GM23338 (cell line): Measurements from ENCODE around the gene ALOX15B. TPM values are rescaled to one million over a fixed set of nuclear protein-coding genes. Genes with fewer than 3 reads are reported as not detected.

ENCODE experiments used
- ATAC-seq: fragments of 200-7000 bp; cut with Tn5 transposase; 3 replicates; pipeline ENCODE4 v1.9.1; 2020
- DNase-seq: peaks from one replicate; pipeline ENCODE4 v3.0.0-alpha.2; 2015; ENCODE audit warnings: low spot score
- H2AFZ ChIP-seq: fragments of 200-600 bp; sonication (generic); 2 replicates; pipeline ENCODE4 v1.8.0; 2016; ENCODE audit warnings: antibody characterized with exemption, mild to moderate bottlenecking, moderate library complexity
- H3F3A ChIP-seq: fragments of 200-600 bp; sonication (generic); replicated peaks from 2 replicates; pipeline ENCODE4 v1.8.0; 2017; ENCODE audit warnings: antibody characterized with exemption, mixed run types, low read depth
- H3K27ac ChIP-seq: fragments of 200-600 bp; sonication (generic); 2 replicates; pipeline ENCODE4 v1.6.1; 2016; ENCODE audit warnings: low read depth
- H3K27me3 ChIP-seq: fragments of 200-600 bp; sonication (generic); 2 replicates; pipeline ENCODE4 v1.8.0; 2016; ENCODE audit warnings: mild to moderate bottlenecking, mixed run types, moderate library complexity; ENCODE audit not compliant: insufficient read depth
- H3K36me3 ChIP-seq: fragments of 200-600 bp; sonication (generic); 2 replicates; pipeline ENCODE4 v1.8.0; 2016; ENCODE audit warnings: mild to moderate bottlenecking; ENCODE audit not compliant: insufficient read depth
- H3K4me1 ChIP-seq: fragments of 200-600 bp; sonication (generic); 2 replicates; pipeline ENCODE4 v1.8.0; 2016; ENCODE audit warnings: mild to moderate bottlenecking, moderate library complexity; ENCODE audit not compliant: insufficient read depth
- H3K4me2 ChIP-seq: fragments of 200-600 bp; sonication (generic); 2 replicates; pipeline ENCODE4 v1.7.1; 2017; ENCODE audit warnings: mixed run types
- H3K4me3 ChIP-seq: fragments of 200-600 bp; sonication (generic); 2 replicates; pipeline ENCODE4 v1.6.1; 2016; ENCODE audit warnings: mixed run types
- H3K79me2 ChIP-seq: fragments of 200-600 bp; sonication (generic); replicated peaks from 2 replicates; pipeline ENCODE4 v1.8.0; 2017; ENCODE audit warnings: mild to moderate bottlenecking; ENCODE audit not compliant: insufficient read depth
- H3K9me2 ChIP-seq: fragments of 200-600 bp; sonication (generic); 2 replicates; pipeline ENCODE4 v1.8.0; 2017; ENCODE audit not compliant: insufficient read depth
- H4K20me1 ChIP-seq: fragments of 200-600 bp; sonication (generic); replicated peaks from 2 replicates; pipeline ENCODE4 v1.8.0; 2017; ENCODE audit warnings: mild to moderate bottlenecking; ENCODE audit not compliant: insufficient read depth
- H3K27ac Mint-ChIP-seq: 2 replicates; pipeline ENCODE4 v1.8.0; 2020; ENCODE audit warnings: inconsistent platforms, mild to moderate bottlenecking, moderate library complexity, mixed read lengths
- H3K27me3 Mint-ChIP-seq: 3 replicates; pipeline ENCODE4 v1.8.0; 2022; ENCODE audit warnings: low read depth, mild to moderate bottlenecking, moderate library complexity, mixed read lengths, inconsistent platforms; ENCODE audit not compliant: insufficient read depth, poor library complexity
- H3K36me3 Mint-ChIP-seq: 3 replicates; pipeline ENCODE4 v1.8.0; 2021; ENCODE audit warnings: low read depth, mild to moderate bottlenecking, inconsistent platforms, moderate library complexity, mixed read lengths
- H3K4me1 Mint-ChIP-seq: 3 replicates; pipeline ENCODE4 v1.8.0; 2020; ENCODE audit warnings: mild to moderate bottlenecking, inconsistent platforms, mixed read lengths
- H3K4me3 Mint-ChIP-seq: 3 replicates; pipeline ENCODE4 v1.8.0; 2021; ENCODE audit warnings: moderate library complexity, mild to moderate bottlenecking, inconsistent platforms, mixed read lengths
- H3K9me3 Mint-ChIP-seq: 3 replicates; pipeline ENCODE4 v1.8.0; 2020; ENCODE audit warnings: moderate library complexity, mild to moderate bottlenecking, inconsistent platforms, mixed read lengths
- CREB1 ChIP-seq: fragments of 250-450 bp; sonication (Bioruptor Pico); IDR thresholded peaks from 2 replicates; pipeline ENCODE4 v1.5.0; 2020; ENCODE audit warnings: low read depth, mild to moderate bottlenecking, moderate library complexity
- ETS1 ChIP-seq: IDR thresholded peaks from 2 replicates; pipeline ENCODE4 v1.6.1; 2016; ENCODE audit warnings: antibody characterized with exemption
- EZH2 ChIP-seq: fragments of 200-600 bp; sonication (generic); IDR thresholded peaks from one replicate; pipeline ENCODE4 v1.8.0; 2017; ENCODE audit warnings: antibody characterized with exemption, mild to moderate bottlenecking, low read depth; ENCODE audit not compliant: unreplicated experiment
- ZNF331 ChIP-seq: fragments of 250-450 bp; sonication (Bioruptor Pico); IDR thresholded peaks from 2 replicates; pipeline ENCODE4 v1.5.0; 2020; ENCODE audit warnings: low read depth, mild to moderate bottlenecking, moderate library complexity
- polyA plus RNA-seq: library from polyadenylated mRNA; unstranded; fragments of >200 nt; fragmentation: Nextera tagmentation; extraction: Ambion mirVana; gene quantifications from 2 replicates; pipeline ENCODE4 v1.2.1, GENCODE V29; 2016
- total RNA-seq: library from RNA; depleted of rRNA; stranded (reverse); fragments of >200 nt; shearing (Covaris generic); gene quantifications from 2 replicates; pipeline ENCODE4 v1.2.3, GENCODE V29; 2014

Gene ALOX15B
- total and polyA plus RNA-seq, 2 experiments from 2014 or later = 0.42 to 0.45 TPM

GRCh38 chr17:8002721-8003593 lies 35.9 kb upstream of the ALOX15B start:
- H3K9me3 Mint-ChIP-seq = peaks cover 3% of the 10 kb centered on the region; the same call in 1 of the 3 replicates
- no peak overlapping the region for H3K27ac Mint-ChIP-seq
- 0 out of 2 replicates have a peak, but pooled peaks cover 3% of the 10 kb centered on the region for H3F3A ChIP-seq
- H3K27me3 ChIP-seq = peaks cover 71% of the 10 kb centered on the region
- H3K4me2 ChIP-seq = peak overlapping the region; percentile 81
- no peaks in the 10 kb centered on the region for H3K36me3 ChIP-seq
- no peaks in the 10 kb centered on the region for H3K79me2 ChIP-seq
- peak overlapping the region; percentile 57 for H3K4me3 ChIP-seq
- H3K4me3 Mint-ChIP-seq = no peak overlapping the region; the same call in 1 of the 3 replicates
- no peaks in the 10 kb centered on the region; the same call in 2 of the 3 replicates for H3K36me3 Mint-ChIP-seq
- peaks cover 33% of the 10 kb centered on the region for H3K27me3 Mint-ChIP-seq
- no peaks in the 10 kb centered on the region for H3K9me2 ChIP-seq
- TF ChIP-seq EZH2 (peak; percentile 13), ETS1 (no peak), CREB1 (CRISPR knock-in tag) (no peak)
- ATAC-seq (peak; percentile 38), DNase-seq (peak; percentile 68)
- peaks cover 18% of the 10 kb centered on the region for H3K4me1 Mint-ChIP-seq
- H3K4me1 ChIP-seq = peaks cover 7% of the 10 kb centered on the region; the same call in 1 of the 2 replicates
- peak overlapping the region; percentile 96 for H2AFZ ChIP-seq
- H4K20me1 ChIP-seq = no peaks in the 10 kb centered on the region; the same call in 1 of the 2 replicates
- no peak overlapping the region for H3K27ac ChIP-seq

GRCh38 chr17:8003594-8004181 lies 35.2 kb upstream of the ALOX15B start:
- H3K36me3 Mint-ChIP-seq = no peaks in the 10 kb centered on the region; the same call in 2 of the 3 replicates
- H3K4me1 Mint-ChIP-seq = peaks cover 18% of the 10 kb centered on the region
- H3K27me3 ChIP-seq = peaks cover 71% of the 10 kb centered on the region
- H3K9me3 Mint-ChIP-seq = peaks cover 3% of the 10 kb centered on the region; the same call in 1 of the 3 replicates
- ATAC-seq (peak; percentile 56), DNase-seq (peak; percentile 46)
- H3K4me3 ChIP-seq = peak overlapping the region; percentile 57
- H3K79me2 ChIP-seq = no peaks in the 10 kb centered on the region
- peaks cover 34% of the 10 kb centered on the region for H3K27me3 Mint-ChIP-seq
- H3F3A ChIP-seq = 0 out of 2 replicates have a peak, but pooled peaks cover 3% of the 10 kb centered on the region
- peaks cover 7% of the 10 kb centered on the region; the same call in 1 of the 2 replicates for H3K4me1 ChIP-seq
- no peak overlapping the region for H3K27ac Mint-ChIP-seq
- H3K9me2 ChIP-seq = no peaks in the 10 kb centered on the region
- H3K4me2 ChIP-seq = peak overlapping the region; percentile 81
- peak overlapping the region; percentile 61 for H3K4me3 Mint-ChIP-seq
- no peak overlapping the region for H3K27ac ChIP-seq
- TF ChIP-seq ZNF331 (CRISPR knock-in tag) = no peak
- TF ChIP-seq ETS1 = no peak
- TF ChIP-seq CREB1 (CRISPR knock-in tag) = no peak
- TF ChIP-seq EZH2 = peak; percentile 42
- no peaks in the 10 kb centered on the region for H3K36me3 ChIP-seq
- H4K20me1 ChIP-seq = no peaks in the 10 kb centered on the region; the same call in 1 of the 2 replicates
- H2AFZ ChIP-seq = peak overlapping the region; percentile 96
